Neural crest cell (in vitro differentiated cells): ENCODE results near the gene MAN2C1. TPM values are rescaled to one million over a fixed set of nuclear protein-coding genes. Genes with fewer than 3 reads are reported as not detected.
A peak's percentile ranks its signal among the peaks of the same experiment; 100 is the strongest.

ENCODE experiments used
- DNase-seq: peaks from one replicate; pipeline ENCODE4 v3.0.0; 2021; ENCODE audit warnings: low read depth, mixed read lengths, low spot score
- H3K27ac Mint-ChIP-seq: one replicate; pipeline ENCODE4 v1.8.0; 2021; ENCODE audit warnings: mild to moderate bottlenecking, mixed read lengths; ENCODE audit not compliant: unreplicated experiment
- H3K27me3 Mint-ChIP-seq: 2 replicates; pipeline ENCODE4 v1.8.0; 2021; ENCODE audit warnings: low read depth, mild to moderate bottlenecking, mixed read lengths
- H3K36me3 Mint-ChIP-seq: 2 replicates; pipeline ENCODE4 v1.8.0; 2021; ENCODE audit warnings: low read depth, mild to moderate bottlenecking, mixed read lengths
- H3K4me1 Mint-ChIP-seq: 2 replicates; pipeline ENCODE4 v1.8.0; 2021; ENCODE audit warnings: mixed read lengths
- H3K4me3 Mint-ChIP-seq: one replicate; pipeline ENCODE4 v1.8.0; 2021; ENCODE audit warnings: mild to moderate bottlenecking, mixed read lengths
- H3K9me3 Mint-ChIP-seq: 2 replicates; pipeline ENCODE4 v1.8.0; 2021; ENCODE audit warnings: mixed read lengths
- total RNA-seq: library from RNA; stranded (reverse); gene quantifications from 2 replicates; pipeline ENCODE4 v1.2.1, GENCODE V29; 2021
- TF ChIP-seq, protein P1 (sequence below): fragments of 200-600 bp; sonication (generic); conservative IDR thresholded peaks from 2 replicates; pipeline ENCODE4 v1.5.0; 2021; ENCODE audit warnings: antibody characterized with exemption, mild to moderate bottlenecking

The MAN2C1 gene
- total RNA-seq, 1 donor from 2014 or later: 222 TPM

DNA sequence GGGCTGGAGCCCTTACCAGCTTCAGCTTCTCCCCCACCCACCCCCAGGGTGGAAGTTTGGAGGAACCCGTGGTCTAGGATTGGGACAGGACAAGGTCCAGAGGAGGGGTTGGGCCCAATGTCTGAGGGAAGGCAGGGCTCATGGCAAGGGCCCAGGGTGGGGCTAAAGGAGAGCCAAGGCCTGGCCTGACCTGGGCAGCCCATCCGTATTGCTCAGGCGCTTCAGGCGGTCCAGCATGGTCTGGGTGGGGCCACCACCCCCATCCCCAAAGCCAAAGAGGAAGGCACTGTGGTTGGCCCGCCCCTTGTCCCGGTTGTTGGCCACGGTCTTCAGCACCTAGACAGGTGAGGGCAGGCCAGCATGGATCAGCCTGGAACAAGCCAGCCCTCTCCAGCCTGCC, 7.6 kb downstream of the MAN2C1 start:
- Mint-ChIP-seq H3K9me3 (no peaks in the 10 kb centered on the region), H3K27me3 (no peaks in the 10 kb centered on the region), H3K4me1 (no peaks in the 10 kb centered on the region), H3K4me3 (peak overlapping the region; percentile 10), H3K36me3 (no peaks in the 10 kb centered on the region), H3K27ac (no peak overlapping the region)
- DNase-seq: no peak
- TF ChIP-seq, protein P1, sequence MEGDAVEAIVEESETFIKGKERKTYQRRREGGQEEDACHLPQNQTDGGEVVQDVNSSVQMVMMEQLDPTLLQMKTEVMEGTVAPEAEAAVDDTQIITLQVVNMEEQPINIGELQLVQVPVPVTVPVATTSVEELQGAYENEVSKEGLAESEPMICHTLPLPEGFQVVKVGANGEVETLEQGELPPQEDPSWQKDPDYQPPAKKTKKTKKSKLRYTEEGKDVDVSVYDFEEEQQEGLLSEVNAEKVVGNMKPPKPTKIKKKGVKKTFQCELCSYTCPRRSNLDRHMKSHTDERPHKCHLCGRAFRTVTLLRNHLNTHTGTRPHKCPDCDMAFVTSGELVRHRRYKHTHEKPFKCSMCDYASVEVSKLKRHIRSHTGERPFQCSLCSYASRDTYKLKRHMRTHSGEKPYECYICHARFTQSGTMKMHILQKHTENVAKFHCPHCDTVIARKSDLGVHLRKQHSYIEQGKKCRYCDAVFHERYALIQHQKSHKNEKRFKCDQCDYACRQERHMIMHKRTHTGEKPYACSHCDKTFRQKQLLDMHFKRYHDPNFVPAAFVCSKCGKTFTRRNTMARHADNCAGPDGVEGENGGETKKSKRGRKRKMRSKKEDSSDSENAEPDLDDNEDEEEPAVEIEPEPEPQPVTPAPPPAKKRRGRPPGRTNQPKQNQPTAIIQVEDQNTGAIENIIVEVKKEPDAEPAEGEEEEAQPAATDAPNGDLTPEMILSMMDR: no peak

DNA sequence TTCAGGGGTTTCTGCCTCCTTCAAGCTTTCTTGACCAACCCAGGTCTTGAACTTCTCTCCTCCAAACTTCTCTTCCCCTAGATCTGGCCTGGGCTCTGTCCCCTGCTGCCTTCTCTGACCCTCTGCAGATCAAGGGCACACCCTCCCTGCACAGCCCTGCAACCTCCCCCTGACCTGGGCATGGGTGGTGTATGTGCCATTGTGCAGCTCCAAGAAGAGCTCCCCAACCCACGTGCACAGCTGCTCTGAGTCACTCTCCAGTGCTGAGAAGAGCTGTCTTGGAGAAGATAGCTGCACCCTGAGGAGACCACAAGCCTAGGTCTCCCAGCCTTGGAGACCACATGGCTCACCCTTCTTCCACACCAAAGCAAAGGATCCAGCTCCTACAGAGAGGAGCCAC, 8.0 kb downstream of the MAN2C1 start:
- no peak overlapping the region for H3K27ac Mint-ChIP-seq
- no peaks in the 10 kb centered on the region for H3K4me1 Mint-ChIP-seq
- no peaks in the 10 kb centered on the region for H3K27me3 Mint-ChIP-seq
- no peaks in the 10 kb centered on the region for H3K9me3 Mint-ChIP-seq
- peak overlapping the region; percentile 10 for H3K4me3 Mint-ChIP-seq
- TF ChIP-seq, protein P1: no peak
- H3K36me3 Mint-ChIP-seq: no peaks in the 10 kb centered on the region
- no peak for DNase-seq

DNA sequence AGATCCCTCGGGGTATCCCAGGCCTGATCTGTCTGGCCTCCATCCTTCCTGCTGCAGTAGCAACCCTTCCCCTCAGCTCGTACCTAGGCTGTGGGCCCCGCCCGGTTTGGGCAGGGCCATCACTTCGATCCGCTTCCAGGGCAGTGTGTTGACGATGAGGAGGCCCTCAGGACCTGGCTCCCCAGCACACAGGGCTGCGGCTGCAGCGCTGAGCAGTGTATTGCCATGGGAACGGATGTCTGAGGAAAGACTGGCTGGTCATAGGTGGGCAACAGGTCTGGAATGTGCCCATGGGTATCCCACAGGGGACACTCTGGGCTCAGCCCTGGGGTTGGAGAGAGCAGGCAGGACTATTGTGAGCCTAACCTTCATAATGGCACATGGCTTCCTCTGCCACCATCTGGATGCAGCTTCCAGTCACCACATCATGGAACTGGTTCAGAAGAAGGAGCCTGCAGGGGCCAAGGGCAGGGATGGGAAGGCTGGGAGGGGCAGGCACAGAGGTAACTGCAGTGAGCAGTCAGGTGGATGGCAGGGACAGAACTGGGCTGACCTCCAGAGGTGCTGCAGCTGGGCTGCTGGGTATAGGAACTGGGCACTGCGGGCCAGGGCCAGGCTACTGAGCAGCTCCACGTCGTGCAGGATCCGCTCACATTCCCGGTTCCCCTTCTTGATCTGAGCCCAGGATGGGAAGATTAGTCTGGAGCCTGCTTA, 8.7 kb downstream of the MAN2C1 start:
- no peak for DNase-seq
- Mint-ChIP-seq H3K4me1 (no peaks in the 10 kb centered on the region), H3K27me3 (no peaks in the 10 kb centered on the region), H3K27ac (peak overlapping the region; percentile 12), H3K4me3 (no peak overlapping the region), H3K36me3 (no peaks in the 10 kb centered on the region), H3K9me3 (no peaks in the 10 kb centered on the region)
- TF ChIP-seq, protein P1: no peak

DNA sequence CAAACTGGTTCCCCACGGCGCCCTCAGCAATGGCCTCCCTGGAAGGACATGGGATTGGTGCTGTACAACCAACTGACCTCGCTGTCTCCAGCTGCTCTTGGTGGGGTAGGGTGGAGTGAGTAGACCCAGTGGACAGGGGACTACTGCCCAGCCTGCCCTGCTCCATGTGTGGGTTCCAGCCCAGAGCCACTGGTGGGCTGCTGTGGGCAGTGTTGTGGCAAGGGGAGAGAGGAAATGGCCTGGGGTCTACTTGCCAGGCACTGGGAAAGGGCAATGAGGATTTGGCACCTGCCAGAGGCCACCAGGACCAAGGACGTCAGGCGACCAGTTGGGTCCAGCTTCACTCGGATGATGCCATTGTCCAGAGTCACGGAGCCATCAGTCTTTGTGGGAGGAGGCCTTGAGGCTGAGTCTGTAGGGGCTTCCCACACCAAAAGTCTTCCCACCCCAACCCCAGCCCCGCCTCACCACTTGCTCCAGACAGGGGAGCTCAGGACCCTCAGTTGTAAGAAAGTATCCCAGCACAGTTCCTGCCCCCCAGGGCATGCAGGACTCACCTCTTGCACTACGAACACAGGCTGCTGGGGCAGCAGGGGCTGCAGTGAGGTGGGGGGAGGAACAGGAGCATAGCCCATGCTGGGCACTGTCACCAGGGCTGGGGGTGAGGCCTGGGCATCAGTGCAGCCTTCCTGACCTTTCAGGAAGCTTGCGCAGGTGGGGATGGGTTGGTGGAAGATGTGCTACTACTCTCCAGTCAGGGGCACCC, 9.5 kb downstream of the MAN2C1 start:
- TF ChIP-seq, protein P1: no peak
- H3K4me3 Mint-ChIP-seq: no peak overlapping the region
- no peak overlapping the region for H3K27ac Mint-ChIP-seq
- no peaks in the 10 kb centered on the region for H3K27me3 Mint-ChIP-seq
- DNase-seq: no peak
- no peaks in the 10 kb centered on the region for H3K36me3 Mint-ChIP-seq
- H3K4me1 Mint-ChIP-seq: no peaks in the 10 kb centered on the region
- no peaks in the 10 kb centered on the region for H3K9me3 Mint-ChIP-seq

DNA sequence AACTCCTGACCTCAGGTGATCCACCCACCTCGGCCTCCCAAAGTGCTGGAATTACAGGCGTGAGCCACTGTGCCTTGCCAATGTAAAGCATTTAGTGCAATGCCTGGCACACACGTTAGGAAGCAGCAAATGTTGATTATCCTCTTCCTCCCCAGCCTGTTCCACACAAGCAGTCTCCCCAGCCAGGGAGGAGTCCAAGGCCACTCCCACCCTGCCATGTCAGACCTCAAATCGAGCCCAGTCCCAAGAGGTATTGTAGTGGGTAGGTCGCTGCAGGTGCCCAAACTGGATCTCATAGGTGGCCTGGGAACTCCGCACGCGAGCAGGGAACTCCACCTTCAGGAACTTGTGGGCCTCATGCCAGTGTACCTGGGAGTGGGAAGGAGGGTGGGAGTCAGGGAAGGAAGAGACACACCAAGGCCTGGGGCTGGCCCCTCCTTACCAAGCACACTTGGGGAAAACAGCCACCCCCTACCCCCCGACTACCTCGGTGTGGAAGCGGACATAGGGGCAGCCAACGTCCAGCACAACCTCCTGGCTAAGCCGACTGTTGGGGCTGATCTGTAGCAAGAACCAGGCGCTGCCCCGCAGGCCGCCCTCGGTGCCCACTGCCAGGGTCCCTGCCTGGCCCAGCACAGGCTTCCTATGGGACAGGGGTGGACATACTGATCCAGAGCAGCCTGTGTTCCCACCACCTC, 10.3 kb downstream of the MAN2C1 start:
- Mint-ChIP-seq H3K27ac (no peak overlapping the region), H3K36me3 (no peaks in the 10 kb centered on the region), H3K9me3 (no peaks in the 10 kb centered on the region), H3K4me3 (no peak overlapping the region), H3K27me3 (no peaks in the 10 kb centered on the region), H3K4me1 (no peaks in the 10 kb centered on the region)
- TF ChIP-seq, protein P1: no peak
- DNase-seq: no peak
